NCI-H460 (cell line): Measurements from ENCODE around the gene LGI2. TPM values are rescaled to one million over a fixed set of nuclear protein-coding genes. Genes with fewer than 3 reads are reported as not detected.
A peak's percentile ranks its signal among the peaks of the same experiment; 100 is the strongest.

ENCODE experiments used
- DNase-seq: peaks from one replicate; pipeline ENCODE4 v3.0.0-alpha.2; 2016; ENCODE audit warnings: low read depth; ENCODE audit errors: extremely low read depth
- total RNA-seq: library from RNA; depleted of rRNA; stranded (reverse); fragments of >200 nt; shearing (Covaris generic); gene quantifications from 2 replicates; pipeline ENCODE4 v1.2.3, GENCODE V29; 2014

The LGI2 gene
- total RNA-seq, 1 experiment from 2014 or later = not detected

DNA sequence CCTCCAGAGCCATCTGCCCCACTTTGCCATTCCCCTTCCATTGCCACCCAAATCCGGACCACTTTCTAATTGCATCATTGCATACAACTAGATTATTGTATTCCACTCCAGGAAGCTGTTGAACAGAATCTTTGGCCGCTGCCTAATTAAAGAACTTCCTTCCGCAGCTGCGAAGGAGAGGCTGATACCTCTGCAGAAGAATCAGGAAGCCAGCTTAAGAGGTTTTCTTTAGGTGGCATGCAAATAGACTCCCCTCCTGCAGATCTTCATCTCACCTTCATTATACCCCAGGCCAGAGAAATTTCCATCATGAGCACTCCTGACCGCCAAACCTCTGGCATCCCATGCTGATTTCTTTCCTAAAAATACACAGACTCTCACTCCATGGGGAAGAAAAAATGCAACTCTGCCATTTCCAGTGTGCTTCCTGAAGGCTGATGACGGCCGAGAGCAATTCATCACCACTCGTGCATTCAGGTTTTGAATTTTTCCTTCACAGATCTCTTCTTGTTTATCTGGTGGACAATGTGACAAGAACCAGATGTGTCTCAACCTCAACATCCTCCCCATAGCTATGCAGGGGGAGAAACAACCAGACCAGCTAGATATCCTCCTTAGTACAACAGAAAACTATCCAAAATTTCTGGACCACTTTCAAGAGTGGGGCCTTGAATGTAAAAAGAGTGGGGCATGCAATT lies 31.2 kb downstream of the LGI2 start:
- no peak for DNase-seq

- DNase-seq = no peak
These were observed 35.3 kb downstream of the LGI2 start for GRCh38 chr4:24995346-24995919.

DNA sequence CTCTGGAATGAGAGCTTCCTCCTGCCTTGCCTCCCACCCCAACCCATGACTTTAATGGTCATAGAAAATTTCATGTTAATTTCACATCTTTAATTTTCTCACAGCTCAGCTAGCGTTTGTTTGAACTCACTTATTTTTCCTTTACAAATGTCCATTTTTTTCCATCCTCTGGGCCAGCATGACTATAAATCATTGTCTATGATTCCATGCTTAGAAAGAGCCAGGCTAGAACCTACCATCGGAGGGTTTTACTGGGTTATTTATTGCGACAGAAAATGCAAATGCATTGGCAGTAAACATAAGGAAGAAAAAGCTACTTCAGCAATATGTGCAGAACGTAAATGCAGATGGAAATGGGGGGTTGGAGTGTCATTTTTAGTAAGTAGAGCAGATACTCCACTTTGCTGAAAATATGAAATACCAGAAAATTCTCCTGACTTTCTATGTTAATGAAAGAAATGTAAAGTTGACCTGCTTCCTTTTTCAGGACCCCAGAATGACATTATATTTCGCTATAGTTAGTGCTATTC lies 37.1 kb downstream of the LGI2 start:
- DNase-seq = no peak

DNA sequence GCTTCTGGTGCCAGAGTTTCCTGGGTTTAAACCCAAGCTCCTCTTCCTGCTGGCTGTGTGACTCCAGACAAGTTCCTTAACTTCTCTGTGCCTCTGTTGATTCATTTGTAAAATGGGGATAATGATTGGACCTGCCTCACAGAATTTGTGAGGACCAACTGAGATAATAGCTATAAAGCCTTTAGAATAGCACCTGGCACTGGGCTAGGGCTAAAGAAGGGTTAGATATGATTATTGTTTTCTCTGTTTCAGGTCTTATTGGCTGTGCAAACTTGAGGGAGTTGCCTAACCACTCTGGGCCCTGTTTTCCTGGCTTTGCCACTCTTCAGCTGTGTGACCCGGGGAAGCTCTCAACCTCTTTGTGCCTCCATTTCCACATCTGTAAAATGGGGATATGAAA lies 37.8 kb downstream of the LGI2 start:
- DNase-seq = no peak

DNA sequence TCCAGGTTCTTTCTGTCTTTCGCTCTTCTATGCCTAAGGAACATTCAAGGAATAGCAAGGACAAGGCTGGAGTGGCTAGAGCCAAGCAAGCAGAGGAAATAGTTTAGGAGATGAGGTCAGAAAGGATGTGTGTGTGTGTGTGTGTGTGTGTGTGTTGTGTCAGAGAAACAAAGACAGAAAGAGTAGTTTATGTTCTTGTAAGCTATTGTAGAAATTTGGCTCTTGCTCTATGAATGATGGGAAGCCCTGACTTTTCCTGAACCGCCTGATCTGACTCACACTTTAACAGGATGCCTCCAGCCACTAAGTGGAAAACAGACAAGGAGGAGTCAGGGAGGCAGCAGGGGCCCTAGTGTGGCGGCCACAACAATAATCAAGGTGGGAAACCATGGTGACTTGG lies 39.7 kb downstream of the LGI2 start:
- DNase-seq = no peak

- no peak for DNase-seq
These were observed 41.4 kb downstream of the LGI2 start for GRCh38 chr4:24989327-24989726.

- no peak for DNase-seq
These were observed 42.0 kb downstream of the LGI2 start for GRCh38 chr4:24988776-24989175.

- DNase-seq = no peak
These were observed 45.9 kb downstream of the LGI2 start for GRCh38 chr4:24984602-24985532.

DNA sequence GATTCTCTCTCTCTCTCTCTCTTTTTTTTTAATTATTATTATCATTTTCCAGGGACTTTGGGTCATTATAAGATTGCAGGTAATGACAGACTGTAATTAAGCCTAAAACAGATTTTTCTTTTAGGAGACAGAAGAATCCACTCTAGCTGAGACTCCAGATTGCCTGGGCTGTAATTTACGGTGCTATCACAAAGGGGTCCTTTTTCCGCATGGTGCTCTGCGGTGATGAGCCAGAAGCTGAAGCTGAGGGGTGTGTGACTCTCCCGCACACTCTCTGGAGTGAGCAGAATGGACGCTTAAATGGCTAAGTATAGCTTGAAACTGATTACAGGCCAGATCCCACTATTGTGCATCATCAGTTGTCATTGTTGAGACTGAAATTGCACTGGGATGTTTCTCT lies 50.0 kb downstream of the LGI2 start:
- no peak for DNase-seq

DNA sequence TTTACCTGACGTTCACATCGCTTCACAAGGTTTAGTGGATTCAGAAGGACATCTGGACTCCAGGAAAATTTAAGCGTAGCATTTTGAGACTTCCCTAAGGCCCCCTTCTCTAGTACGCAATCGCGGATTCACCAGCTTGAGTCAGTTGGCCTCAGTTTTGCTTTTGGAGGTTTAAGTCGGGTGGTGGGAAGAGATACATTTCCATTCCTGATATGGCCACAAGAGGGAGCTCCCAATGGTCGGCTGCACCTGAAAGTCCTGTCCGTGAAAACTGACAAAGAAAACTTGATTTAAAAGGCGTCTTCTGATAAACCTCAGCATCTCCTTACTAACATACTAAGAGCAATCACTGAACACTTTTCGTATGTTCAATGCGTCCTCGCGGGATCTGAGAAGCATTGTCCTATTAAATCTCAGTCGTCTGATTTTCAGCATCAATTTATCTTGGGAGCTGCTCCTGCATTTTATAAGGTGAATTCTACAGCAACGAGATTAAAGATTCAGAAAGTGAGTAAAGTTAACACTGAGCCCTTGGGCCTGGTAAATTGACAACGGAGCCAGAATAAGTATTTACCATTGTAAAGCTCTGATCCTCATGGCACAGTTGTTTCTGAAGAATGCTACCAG lies 50.6 kb downstream of the LGI2 start:
- peak; percentile 45 for DNase-seq

GRCh38 chr4:24979554-24979953 lies 51.2 kb downstream of the LGI2 start:
- DNase-seq = no peak

- DNase-seq = no peak
These were observed 52.3 kb downstream of the LGI2 start for GRCh38 chr4:24978291-24979075.

- DNase-seq = no peak
These were observed 55.2 kb downstream of the LGI2 start for GRCh38 chr4:24975510-24975909.

DNA sequence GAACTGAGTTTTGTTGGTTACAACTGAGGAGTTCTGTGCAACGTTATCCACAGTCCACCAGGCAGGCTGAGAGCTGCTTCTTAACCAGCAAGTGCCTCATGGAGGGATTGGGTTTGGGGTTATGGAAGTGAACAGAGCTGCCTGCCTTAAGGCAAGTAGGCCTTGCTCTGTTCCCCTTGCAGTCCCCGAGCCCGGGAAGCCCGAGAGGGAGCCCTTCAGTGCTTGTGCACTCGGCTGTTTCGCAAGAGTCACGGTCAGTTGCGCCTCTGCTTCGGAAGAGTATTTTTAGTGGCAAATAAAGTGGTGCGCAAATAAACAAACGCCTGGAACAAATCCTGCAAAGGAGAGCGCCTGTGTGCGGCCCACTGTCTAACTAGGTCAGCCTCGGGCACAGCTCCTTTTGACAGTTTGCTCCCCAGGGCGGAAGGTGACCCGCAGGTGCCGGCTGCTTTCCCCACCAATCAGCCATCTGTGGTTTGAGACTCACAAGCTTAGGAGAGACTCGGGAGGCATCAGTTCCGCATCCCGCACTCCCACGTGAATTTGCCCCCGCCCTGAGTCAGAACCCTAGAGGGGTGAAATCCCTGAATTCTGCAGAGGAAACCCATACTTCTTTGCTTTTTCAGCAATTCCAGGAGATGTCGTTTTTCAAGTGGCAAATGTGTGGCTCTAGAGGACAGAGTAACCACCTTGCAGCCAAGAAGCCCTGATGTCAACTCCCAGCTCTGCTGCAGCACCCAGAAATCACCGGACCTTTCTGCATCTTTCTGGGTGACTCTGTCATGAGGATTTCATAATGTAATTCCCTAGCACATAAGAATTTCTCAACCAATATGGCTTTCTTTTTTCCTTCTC lies 56.8 kb downstream of the LGI2 start:
- peak; percentile 25 for DNase-seq

DNA sequence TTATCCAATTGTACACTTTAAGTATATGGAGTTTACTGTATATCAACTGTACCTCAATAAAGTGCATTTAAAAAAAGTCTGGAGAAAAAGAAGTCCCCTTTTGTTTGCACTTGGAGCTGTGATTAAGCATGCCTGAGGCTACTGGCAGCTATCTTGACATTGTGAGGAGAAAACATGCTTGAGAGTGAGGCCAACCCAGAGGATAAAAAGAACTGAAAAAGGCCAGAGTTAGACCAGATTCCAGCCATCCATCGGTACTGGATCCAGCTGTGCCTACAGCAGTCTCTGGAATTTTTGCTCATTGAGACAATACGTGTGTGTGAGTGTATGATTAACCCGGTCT lies 57.4 kb downstream of the LGI2 start:
- DNase-seq = no peak

DNA sequence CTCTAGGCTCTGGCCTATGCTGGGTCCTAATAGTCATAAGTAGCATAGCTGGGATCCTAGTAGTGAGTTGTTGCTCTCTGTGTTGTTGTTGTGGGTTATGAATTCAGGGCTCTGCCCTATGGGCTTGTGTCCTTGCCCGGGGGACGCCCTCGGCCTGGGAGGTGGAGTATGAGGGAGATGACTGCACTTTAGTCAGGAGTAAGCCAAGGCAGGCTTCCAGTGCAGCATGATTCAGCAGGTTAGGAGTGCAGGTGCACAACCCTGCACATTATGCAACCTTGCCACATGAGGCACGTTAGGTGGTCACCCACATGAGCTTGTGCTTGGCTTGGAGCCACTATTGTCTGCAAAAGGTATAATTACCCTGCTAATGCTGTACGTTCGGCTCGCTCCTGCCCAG lies 59.6 kb downstream of the LGI2 start:
- DNase-seq = no peak

GRCh38 chr4:24970635-24971034 lies 60.1 kb downstream of the LGI2 start:
- DNase-seq = no peak

GRCh38 chr4:24970191-24970590 lies 60.6 kb downstream of the LGI2 start:
- no peak for DNase-seq

- no peak for DNase-seq
These were observed 61.3 kb downstream of the LGI2 start for GRCh38 chr4:24969486-24969885.
